ENCODE data around the gene CBY2. TPM values are rescaled to one million over a fixed set of nuclear protein-coding genes. Genes with fewer than 3 reads are reported as not detected.
"Not testable (repeated sequence)": the region's sequence is repeated elsewhere in the genome, so short reads cannot be mapped to it uniquely, and the experiment has no call there.

The CBY2 gene
- not detected in 2 replicates for polyA plus RNA-seq (2011; rRNA removed)
- polyA minus RNA-seq (2011; rRNA and poly(A)+ RNA removed) = not detected in 2 replicates

DNA sequence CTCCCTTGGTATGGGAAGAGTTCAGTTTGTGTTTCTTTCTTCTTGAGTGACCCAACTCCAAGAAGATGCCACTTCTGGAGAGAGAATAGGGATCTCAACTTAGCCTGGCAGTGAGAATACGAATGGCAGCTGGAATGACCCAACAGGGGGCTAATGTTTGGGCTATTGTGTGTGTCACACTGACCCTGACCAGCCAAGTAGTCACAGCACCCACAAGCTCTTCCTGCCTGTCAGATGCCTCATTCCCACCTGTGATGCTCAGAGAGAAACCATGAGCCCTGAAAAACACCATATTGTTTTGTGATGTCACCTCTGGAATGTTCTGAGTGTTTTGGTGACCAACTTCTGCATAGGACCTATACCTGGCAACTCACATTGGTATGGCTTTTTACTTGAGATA lies at the start of gene CBY2:
Gene CBY2 (plus strand): TSS at position 233 of the 400 bp plus-strand sequence. CDS start 71 bp downstream, at position 304.
- TF ChIP-seq CTCF (IDR thresholded peaks at IDR 0.05; ENCODE audit: low read depth, low read length) = no peak
- no peak for DNase-seq (ENCODE audit: low read depth, low spot score)
- no peaks in the 10 kb centered on the region for H3K9me3 ChIP-seq (ENCODE audit: control insufficient read depth, insufficient read depth, low read length)
- ChIA-PET POLR2A (no interaction called here), CTCF (interaction anchor here (1.3 kb wide), 1 partner anchor 79 kb away, joined by 4 read pairs; no protein-coding TSS in a partner anchor)
- no peak within 1 kb of the TSS for H3K27ac ChIP-seq (ENCODE audit: low read depth, low read length)
- peaks cover 8% of the 10 kb centered on the region for H3K27me3 ChIP-seq (ENCODE audit: control insufficient read depth, insufficient read depth, low read length)
- no peak within 1 kb of the TSS for H3K4me3 ChIP-seq (ENCODE audit: low read depth, low read length)

- no peaks in the 10 kb centered on the region; the same call in 1 of the 2 replicates for H3K9me3 ChIP-seq (ENCODE audit: control insufficient read depth, insufficient read depth, low read length)
- CTCF ChIA-PET = no interaction called here
- H3K27ac ChIP-seq (ENCODE audit: low read depth, low read length) = no peak overlapping the region
- POLR2A ChIA-PET = no interaction called here
- no peak overlapping the region for H3K4me3 ChIP-seq (ENCODE audit: low read depth, low read length)
- no peak for TF ChIP-seq CTCF (IDR thresholded peaks at IDR 0.05; ENCODE audit: low read depth, low read length)
- H3K27me3 ChIP-seq (ENCODE audit: control insufficient read depth, insufficient read depth, low read length) = peaks cover 2% of the 10 kb centered on the region
- DNase-seq (ENCODE audit: low read depth, low spot score) = no peak
These were observed 47.3 kb upstream of the CBY2 start for GRCh38 chr13:45654633-45655349.

- no peaks in the 10 kb centered on the region; the same call in 1 of the 2 replicates for H3K9me3 ChIP-seq (ENCODE audit: control insufficient read depth, insufficient read depth, low read length)
- no peak for DNase-seq (ENCODE audit: low read depth, low spot score)
- no peak for TF ChIP-seq CTCF (IDR thresholded peaks at IDR 0.05; ENCODE audit: low read depth, low read length)
- no peak overlapping the region for H3K27ac ChIP-seq (ENCODE audit: low read depth, low read length)
- CTCF ChIA-PET = no interaction called here
- POLR2A ChIA-PET = no interaction called here
- no peak overlapping the region for H3K4me3 ChIP-seq (ENCODE audit: low read depth, low read length)
- peaks cover 2% of the 10 kb centered on the region for H3K27me3 ChIP-seq (ENCODE audit: control insufficient read depth, insufficient read depth, low read length)
These were observed 43.4 kb upstream of the CBY2 start for GRCh38 chr13:45658586-45659235.

- ChIA-PET CTCF (no interaction called here), POLR2A (no interaction called here)
- Histone ChIP-seq H3K27ac (ENCODE audit: low read depth, low read length) (no peak overlapping the region), H3K9me3 (ENCODE audit: control insufficient read depth, insufficient read depth, low read length) (no peaks in the 10 kb centered on the region; the same call in 1 of the 2 replicates), H3K27me3 (ENCODE audit: control insufficient read depth, insufficient read depth, low read length) (peaks cover 1% of the 10 kb centered on the region), H3K4me3 (ENCODE audit: low read depth, low read length) (no peak overlapping the region)
- no peak for TF ChIP-seq CTCF (IDR thresholded peaks at IDR 0.05; ENCODE audit: low read depth, low read length)
- DNase-seq (ENCODE audit: low read depth, low spot score) = no peak
These were observed 42.6 kb upstream of the CBY2 start for GRCh38 chr13:45659536-45659935.

GRCh38 chr13:45660458-45660857 lies 41.7 kb upstream of the CBY2 start:
- H3K4me3 ChIP-seq (ENCODE audit: low read depth, low read length); H3K9me3 ChIP-seq (ENCODE audit: control insufficient read depth, insufficient read depth, low read length); POLR2A ChIA-PET; H3K27ac ChIP-seq (ENCODE audit: low read depth, low read length); DNase-seq (ENCODE audit: low read depth, low spot score); CTCF ChIA-PET; H3K27me3 ChIP-seq (ENCODE audit: control insufficient read depth, insufficient read depth, low read length): not testable (repeated sequence)

Measured in AG04450 (cell line).